MM.1S (cell line): ENCODE measurements around the gene KCNMB2.

Source experiments
- DNase-seq: peaks from one replicate; pipeline ENCODE4 v3.0.0-alpha.2; 2015
- H2AFZ ChIP-seq: fragments of 300-600 bp; sonication (generic); 2 replicates; pipeline ENCODE4 v1.6.0; 2016; ENCODE audit warnings: antibody characterized with exemption, low read length
- H3F3A ChIP-seq: fragments of 300-600 bp; sonication (generic); 2 replicates; pipeline ENCODE4 v1.6.1; 2016; ENCODE audit warnings: mild to moderate bottlenecking, antibody characterized with exemption, low read length, moderate library complexity, mixed read lengths; ENCODE audit not compliant: insufficient read depth
- H3K27ac ChIP-seq: fragments of 300-600 bp; sonication (generic); 2 replicates; pipeline ENCODE4 v1.5.1; 2016; ENCODE audit warnings: mild to moderate bottlenecking, low read length
- H3K27me3 ChIP-seq: fragments of 300-600 bp; sonication (generic); replicated peaks from 2 replicates; pipeline ENCODE4 v1.6.0; 2016; ENCODE audit warnings: low read length; ENCODE audit not compliant: insufficient read depth
- H3K36me3 ChIP-seq: fragments of 300-600 bp; sonication (generic); replicated peaks from 2 replicates; pipeline ENCODE4 v1.6.1; 2016; ENCODE audit warnings: mild to moderate bottlenecking, low read length, mixed read lengths; ENCODE audit not compliant: insufficient read depth
- H3K4me1 ChIP-seq: fragments of 300-600 bp; sonication (generic); 2 replicates; pipeline ENCODE4 v1.6.1; 2016; ENCODE audit warnings: low read length, mixed read lengths
- H3K4me2 ChIP-seq: fragments of 300-600 bp; sonication (generic); 2 replicates; pipeline ENCODE4 v1.6.0; 2016; ENCODE audit warnings: low read depth, low read length
- H3K4me3 ChIP-seq: fragments of 300-600 bp; sonication (generic); 2 replicates; pipeline ENCODE4 v1.5.1; 2016; ENCODE audit warnings: low read length, mixed read lengths
- H3K79me2 ChIP-seq: fragments of 300-600 bp; sonication (generic); 2 replicates; pipeline ENCODE4 v1.6.1; 2016; ENCODE audit warnings: mixed run types, low read length, mixed read lengths
- H3K9ac ChIP-seq: fragments of 300-600 bp; sonication (generic); 2 replicates; pipeline ENCODE4 v1.6.1; 2016; ENCODE audit warnings: low read length, mixed read lengths
- H3K9me2 ChIP-seq: fragments of 300-600 bp; sonication (generic); replicated peaks from 2 replicates; pipeline ENCODE4 v1.6.1; 2016; ENCODE audit warnings: mild to moderate bottlenecking, low read length, mixed read lengths; ENCODE audit not compliant: insufficient read depth
- H3K9me3 ChIP-seq: fragments of 300-600 bp; sonication (generic); replicated peaks from 2 replicates; pipeline ENCODE4 v1.6.1; 2016; ENCODE audit warnings: mild to moderate bottlenecking, low read length, mixed read lengths; ENCODE audit not compliant: insufficient read depth
- H4K20me1 ChIP-seq: fragments of 300-600 bp; sonication (generic); 2 replicates; pipeline ENCODE4 v1.6.1; 2016; ENCODE audit warnings: mild to moderate bottlenecking, low read length, moderate library complexity, mixed read lengths; ENCODE audit not compliant: insufficient read depth
- EZH2 ChIP-seq: fragments of 300-600 bp; sonication (generic); optimal IDR thresholded peaks from 2 replicates; pipeline ENCODE3; 2017; ENCODE audit warnings: low read depth, mild to moderate bottlenecking, antibody characterized with exemption, low read length, mixed read lengths
- EZH2phosphoT487 ChIP-seq: fragments of 300-600 bp; sonication (generic); IDR thresholded peaks from 2 replicates; pipeline ENCODE4 v1.6.1; 2018; ENCODE audit warnings: antibody characterized with exemption, low read length
- TF ChIP-seq, protein P1 (sequence below): fragments of 300-600 bp; sonication (generic); IDR thresholded peaks from 2 replicates; pipeline ENCODE4 v1.5.1; 2016; ENCODE audit warnings: antibody characterized with exemption, low read length, mixed read lengths

The KCNMB2 gene

DNA sequence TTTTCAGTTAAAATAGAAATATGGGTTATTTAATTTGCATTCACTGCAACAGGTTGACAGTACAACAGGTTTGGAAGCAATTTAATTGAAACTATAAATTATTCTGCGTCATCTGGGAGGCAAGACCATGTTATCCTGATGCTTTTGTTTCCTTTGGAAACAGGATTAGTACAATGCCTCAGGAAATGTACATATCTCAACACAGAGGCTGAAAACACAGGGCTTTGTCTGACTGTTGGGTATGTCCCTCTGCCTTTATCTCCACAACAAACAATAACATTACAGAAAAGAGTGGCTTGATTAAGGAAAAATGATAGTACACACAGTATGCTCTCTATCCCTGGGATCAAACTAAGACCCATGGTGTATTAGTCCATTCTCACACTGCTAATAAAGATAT, 95.7 kb downstream of the KCNMB2 start:
- no peaks in the 10 kb centered on the region for H3K4me1 ChIP-seq
- TF ChIP-seq EZH2phosphoT487 (no peak), EZH2 (no peak)
- TF ChIP-seq, protein P1, sequence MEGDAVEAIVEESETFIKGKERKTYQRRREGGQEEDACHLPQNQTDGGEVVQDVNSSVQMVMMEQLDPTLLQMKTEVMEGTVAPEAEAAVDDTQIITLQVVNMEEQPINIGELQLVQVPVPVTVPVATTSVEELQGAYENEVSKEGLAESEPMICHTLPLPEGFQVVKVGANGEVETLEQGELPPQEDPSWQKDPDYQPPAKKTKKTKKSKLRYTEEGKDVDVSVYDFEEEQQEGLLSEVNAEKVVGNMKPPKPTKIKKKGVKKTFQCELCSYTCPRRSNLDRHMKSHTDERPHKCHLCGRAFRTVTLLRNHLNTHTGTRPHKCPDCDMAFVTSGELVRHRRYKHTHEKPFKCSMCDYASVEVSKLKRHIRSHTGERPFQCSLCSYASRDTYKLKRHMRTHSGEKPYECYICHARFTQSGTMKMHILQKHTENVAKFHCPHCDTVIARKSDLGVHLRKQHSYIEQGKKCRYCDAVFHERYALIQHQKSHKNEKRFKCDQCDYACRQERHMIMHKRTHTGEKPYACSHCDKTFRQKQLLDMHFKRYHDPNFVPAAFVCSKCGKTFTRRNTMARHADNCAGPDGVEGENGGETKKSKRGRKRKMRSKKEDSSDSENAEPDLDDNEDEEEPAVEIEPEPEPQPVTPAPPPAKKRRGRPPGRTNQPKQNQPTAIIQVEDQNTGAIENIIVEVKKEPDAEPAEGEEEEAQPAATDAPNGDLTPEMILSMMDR = no peak
- no peaks in the 10 kb centered on the region for H3F3A ChIP-seq
- H3K36me3 ChIP-seq = no peaks in the 10 kb centered on the region
- no peak overlapping the region for H3K9ac ChIP-seq
- H3K4me3 ChIP-seq = no peak overlapping the region
- H3K9me3 ChIP-seq = no peaks in the 10 kb centered on the region
- H3K4me2 ChIP-seq = no peak overlapping the region
- no peak for DNase-seq
- H3K79me2 ChIP-seq = no peaks in the 10 kb centered on the region
- no peaks in the 10 kb centered on the region for H3K27me3 ChIP-seq
- no peaks in the 10 kb centered on the region for H3K9me2 ChIP-seq
- no peak overlapping the region for H2AFZ ChIP-seq
- H3K27ac ChIP-seq = no peak overlapping the region
- H4K20me1 ChIP-seq = no peaks in the 10 kb centered on the region

DNA sequence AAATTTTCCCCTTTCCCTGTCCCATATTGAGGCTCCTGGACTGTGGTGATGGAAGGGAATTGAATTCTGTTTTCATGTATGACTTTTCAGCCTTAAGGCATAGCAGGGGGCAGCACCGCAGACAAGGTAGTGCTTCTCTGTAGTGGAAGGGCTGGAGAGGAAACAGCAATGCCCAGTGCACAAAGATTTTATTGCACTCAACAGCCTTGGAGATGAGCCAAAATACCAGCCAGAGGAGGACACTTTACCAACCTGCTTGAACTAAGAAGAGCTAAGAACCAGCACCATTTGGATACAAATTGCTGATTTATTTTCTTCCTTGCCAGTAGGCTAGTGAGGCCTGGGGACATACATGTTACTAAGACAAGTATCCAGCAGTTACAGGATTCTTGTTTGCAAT, 98.7 kb downstream of the KCNMB2 start:
- Histone ChIP-seq H4K20me1 (no peaks in the 10 kb centered on the region), H3K27me3 (no peaks in the 10 kb centered on the region)

DNA sequence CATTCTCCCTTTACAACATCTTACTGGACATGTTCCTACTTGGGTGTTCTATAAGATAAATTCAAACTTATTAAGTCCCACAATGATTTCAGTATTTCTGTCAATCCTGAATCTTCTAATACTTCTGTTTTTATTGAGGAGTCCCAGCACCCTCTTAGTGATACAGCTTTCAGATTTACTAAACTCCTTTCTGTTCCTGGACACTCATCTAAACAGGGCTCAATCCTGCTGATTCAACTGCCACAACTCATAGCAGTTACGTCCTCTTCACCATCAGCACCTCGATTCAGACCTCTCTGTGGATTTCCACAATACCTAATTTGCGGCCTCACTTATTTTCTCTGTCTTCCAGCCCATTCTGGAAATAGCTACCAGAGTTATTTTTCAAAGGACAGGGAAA, 101.6 kb downstream of the KCNMB2 start:
- Histone ChIP-seq H2AFZ (no peak overlapping the region), H3K79me2 (no peaks in the 10 kb centered on the region), H3K27ac (no peak overlapping the region), H3F3A (no peaks in the 10 kb centered on the region), H3K4me1 (no peaks in the 10 kb centered on the region), H3K9me3 (no peaks in the 10 kb centered on the region), H3K36me3 (no peaks in the 10 kb centered on the region), H4K20me1 (no peaks in the 10 kb centered on the region), H3K9ac (no peak overlapping the region), H3K4me3 (no peak overlapping the region), H3K27me3 (no peaks in the 10 kb centered on the region), H3K4me2 (no peak overlapping the region), H3K9me2 (no peaks in the 10 kb centered on the region)
- TF ChIP-seq, protein P1 = no peak
- TF ChIP-seq EZH2phosphoT487 (no peak), EZH2 (no peak)
- no peak for DNase-seq

More for the DNA sequence above, 98.7 kb downstream of the KCNMB2 start:
- Histone ChIP-seq H3K4me1 (no peaks in the 10 kb centered on the region), H3K9ac (no peak overlapping the region), H2AFZ (no peak overlapping the region), H3F3A (no peaks in the 10 kb centered on the region), H3K27ac (no peak overlapping the region), H3K4me2 (no peak overlapping the region), H3K79me2 (no peaks in the 10 kb centered on the region), H3K9me2 (no peaks in the 10 kb centered on the region), H3K36me3 (no peaks in the 10 kb centered on the region), H3K9me3 (no peaks in the 10 kb centered on the region), H3K4me3 (no peak overlapping the region)
- TF ChIP-seq, protein P1 = no peak
- TF ChIP-seq EZH2 (no peak), EZH2phosphoT487 (no peak)
- DNase-seq = no peak
